Activated naive CD4-positive, alpha-beta T cell treated with Interleukin-2 at 50 U/mL for 16 hours (primary cell): ENCODE measurements around the gene OR52A1.

Experiments
- DNase-seq: peaks from one replicate; pipeline ENCODE4 v3.0.0-alpha.2; 2020

OR52A1 gene

DNA sequence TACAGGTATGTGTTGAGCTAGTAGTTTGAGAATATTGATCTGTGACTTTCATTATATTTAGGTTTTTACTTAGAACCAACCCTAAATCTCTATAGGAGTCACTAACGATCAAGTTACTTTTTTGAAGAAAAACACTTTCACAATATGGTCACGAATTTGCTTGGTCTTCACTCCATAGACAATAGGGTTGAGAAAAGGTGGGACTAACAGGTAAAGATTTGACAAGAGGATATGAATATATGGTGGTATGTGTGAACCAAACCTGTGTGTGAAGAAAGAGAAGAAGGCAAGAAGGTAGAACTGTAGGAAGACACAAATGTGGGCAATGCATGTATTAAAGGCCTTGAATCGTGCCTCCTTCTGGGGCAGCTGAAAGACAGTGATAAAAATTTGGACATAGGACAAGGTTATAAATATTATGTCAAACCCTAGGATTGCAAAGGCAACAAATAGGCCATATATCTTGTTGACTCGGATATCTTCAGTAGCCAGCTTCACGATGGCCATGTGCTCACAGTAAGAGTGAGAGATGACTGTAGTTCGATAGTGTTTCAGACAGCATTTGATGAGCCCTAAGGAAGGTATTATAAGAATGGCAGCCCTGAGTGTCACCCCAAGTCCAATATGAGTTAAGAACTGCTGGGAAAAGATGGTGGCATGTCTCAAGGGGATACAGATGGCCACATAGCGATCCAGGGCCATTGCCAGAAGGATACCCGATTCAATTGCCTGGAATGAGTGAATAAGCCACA is 22.8 kb downstream of the OR52A1 start:
- no peak for DNase-seq

DNA sequence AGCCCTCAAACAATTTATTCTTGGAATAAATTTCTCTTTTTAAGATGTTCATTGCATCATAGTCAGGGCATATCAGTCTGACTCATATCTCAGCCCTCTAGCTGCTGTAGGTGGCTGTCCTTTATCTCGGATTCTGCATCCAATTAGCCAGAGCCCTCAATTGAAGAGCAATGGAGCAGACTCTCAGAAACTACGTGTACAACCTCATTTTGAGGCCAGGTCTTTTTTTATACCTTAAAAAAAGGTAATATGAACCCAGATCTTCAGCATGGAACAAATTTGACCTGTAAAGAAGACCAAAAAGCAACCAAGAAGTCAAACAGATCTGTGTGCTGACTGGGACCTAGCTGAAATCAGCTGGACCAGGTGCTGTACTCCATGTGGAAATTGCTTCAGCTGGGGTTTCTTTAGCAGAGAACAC is 25.1 kb downstream of the OR52A1 start:
- no peak for DNase-seq

DNA sequence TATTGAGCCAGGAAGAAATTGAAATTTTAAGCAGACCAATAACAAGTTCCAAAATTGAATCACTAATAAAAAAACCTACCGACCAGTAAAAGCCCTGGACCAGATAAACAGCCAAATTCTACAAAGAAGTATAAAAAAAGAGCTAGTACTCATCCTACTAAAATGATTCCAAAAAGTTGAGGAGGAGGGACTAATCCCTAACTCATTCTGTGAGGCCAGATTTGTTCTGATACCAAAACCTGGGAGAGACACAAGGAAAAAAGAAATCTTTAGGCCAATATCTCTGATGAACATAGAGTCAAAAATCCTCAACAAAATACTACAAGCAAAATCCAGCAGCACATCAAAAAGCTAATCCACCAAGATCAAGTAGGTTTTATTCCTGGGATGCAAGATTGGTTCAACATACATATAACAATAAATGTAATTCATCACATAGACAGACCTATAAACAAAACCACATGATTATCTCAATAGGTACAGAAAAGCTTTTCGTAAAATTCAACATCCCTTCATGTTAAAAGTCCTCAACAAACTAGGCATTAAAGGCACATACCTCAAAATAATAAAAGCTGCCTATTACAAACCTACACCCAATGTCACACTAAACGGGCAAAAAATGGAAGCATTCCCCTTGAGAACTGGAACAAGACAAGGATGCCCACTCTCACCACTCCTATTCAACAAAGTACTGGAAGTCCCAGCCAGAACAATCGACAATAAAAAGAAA is 29.5 kb downstream of the OR52A1 start:
- DNase-seq: no peak

DNA sequence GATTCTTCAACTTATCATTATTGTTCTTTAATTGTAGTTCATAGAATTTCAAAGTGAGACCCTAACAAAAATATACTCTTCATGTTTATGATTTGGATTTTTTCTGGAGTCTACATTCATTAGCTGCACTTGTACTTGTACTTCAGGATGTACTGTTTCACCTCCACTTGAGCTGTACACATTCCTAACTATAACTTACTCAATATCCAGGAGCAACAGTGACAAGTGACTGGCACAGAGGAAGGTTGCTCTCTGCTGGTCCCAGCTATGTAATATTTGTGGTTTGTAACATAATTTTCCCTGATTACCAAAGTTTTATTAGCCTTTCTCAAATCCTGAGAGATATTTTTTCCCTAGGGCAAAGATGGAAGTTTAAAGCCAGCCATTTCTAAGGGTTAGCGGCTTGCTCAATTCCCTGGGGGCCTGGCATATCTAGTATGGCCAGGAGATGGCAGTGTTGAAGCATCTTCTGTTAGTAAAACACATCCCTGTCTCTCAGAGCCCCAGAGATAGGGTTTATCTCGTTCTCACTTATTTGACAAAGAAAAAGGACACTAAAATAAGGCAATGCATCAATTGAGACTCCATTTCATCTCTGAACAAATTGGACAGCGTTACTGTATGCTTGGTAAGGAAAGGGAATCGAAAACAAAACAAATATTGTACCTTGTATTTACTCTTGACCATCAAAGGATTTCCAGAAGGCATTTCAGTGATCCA is 30.6 kb downstream of the OR52A1 start:
- DNase-seq: peak; percentile 40

DNA sequence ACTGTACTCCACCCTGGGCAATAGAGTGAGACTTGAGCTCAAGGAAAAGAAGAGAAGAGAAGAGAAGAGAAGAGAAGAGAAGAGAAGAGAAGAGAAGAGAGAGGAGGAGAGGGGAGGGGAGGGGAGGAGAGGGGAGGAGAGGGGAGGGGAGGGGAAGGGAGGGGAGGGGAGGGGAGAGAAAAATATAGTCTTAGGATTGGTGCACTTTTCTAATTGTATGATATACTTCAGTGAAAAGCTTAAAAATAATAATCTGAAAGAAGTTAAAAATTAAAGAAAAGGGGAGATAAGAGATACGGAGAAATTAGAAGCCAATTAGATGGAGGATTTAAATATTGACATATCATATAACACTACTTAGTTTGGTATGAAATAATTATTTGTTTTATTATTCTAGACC is 35.7 kb downstream of the OR52A1 start:
- DNase-seq: no peak

DNA sequence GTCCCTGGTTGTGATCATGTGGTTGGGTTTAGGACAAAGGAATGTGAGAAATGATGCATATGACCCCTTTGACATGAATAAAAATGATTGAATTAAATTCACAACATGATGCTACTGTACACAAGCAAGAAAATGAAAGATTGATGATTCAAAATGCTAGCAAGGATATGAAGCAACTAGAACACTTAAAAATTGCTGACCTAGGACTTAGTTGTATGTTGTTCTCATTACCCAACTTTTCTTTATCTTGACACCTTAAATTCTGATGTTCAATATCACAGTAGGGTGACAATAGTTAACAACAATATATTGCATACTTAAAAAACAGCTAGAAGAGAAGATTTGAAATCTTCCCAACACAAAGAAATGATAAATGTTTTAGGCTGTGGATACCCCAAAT is 37.0 kb downstream of the OR52A1 start:
- DNase-seq: no peak

DNA sequence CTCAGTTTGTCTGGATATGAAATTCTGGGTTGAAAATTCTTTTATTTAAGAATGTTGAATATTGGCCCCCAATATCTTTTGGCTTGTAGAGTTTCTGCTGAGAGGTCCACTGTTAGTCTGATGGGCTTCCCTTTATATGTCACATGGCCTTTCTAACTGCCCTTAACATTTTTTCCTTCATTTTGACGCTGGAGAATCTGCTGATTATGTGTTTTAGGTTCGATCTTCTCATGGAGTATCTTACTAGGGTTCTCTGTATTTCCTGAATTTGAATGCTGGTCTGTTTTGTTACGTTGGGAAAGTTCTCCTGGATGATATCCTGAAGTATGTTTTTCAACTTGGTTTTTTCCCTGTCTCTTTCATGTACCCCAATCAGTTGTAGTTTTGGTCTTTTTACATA is 39.2 kb downstream of the OR52A1 start:
- no peak for DNase-seq

DNA sequence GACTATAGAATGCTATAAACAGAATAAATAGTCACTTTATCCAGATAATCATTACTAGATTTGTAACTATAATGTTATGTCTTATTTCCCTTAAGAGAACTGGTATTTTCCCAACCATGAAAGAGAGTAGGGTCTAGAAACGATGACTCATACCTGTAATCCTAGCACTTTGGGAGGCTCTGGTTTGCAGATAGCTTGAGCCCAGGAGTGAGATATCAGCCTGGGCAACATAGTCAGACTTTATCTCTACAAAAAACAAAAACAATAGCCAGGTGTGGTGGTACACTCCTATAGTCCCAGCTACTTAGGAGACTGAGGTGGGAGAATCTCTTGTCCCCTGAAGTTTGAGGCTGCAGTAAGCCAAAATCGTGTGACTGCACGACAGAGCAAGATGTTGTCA is 47.3 kb downstream of the OR52A1 start:
- DNase-seq: no peak

DNA sequence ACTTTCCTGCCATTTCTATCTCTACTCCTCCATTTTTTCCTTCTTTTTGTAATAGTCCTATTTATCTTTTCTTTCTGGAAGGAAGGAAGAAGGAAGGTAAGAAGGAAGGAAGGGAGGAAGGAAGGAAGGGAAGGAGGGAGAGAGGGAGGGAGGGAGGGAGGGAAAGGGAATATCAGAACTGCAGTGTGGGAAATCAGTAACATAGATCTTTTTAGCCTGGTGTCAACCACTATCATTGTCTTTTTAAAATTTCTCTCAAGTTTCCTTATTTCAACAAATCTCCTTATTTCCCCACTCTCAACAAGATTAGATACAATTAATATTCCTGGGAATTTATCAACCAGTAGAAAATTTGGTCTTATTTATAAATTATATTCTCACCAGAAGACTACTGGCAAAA is 51.5 kb downstream of the OR52A1 start:
- no peak for DNase-seq

DNA sequence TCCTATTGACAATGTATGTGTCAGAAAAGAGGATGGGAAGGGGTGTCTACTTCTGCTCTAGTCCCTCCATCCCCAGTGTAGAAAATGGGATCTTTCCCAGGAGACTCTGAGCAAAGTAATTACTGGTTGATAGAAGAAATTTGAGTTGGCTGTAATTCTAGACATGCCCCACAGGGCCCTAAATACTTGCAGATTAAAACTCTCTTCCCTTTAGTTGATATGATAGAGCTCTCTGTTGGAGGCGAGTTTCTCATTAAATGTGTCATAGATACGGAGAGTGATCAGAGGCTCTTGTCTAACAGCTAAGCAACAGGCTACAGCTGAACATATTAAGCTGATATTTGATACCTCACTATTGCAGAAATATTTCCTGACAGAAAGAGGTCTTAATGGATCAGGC is 52.3 kb downstream of the OR52A1 start:
- no peak for DNase-seq

DNA sequence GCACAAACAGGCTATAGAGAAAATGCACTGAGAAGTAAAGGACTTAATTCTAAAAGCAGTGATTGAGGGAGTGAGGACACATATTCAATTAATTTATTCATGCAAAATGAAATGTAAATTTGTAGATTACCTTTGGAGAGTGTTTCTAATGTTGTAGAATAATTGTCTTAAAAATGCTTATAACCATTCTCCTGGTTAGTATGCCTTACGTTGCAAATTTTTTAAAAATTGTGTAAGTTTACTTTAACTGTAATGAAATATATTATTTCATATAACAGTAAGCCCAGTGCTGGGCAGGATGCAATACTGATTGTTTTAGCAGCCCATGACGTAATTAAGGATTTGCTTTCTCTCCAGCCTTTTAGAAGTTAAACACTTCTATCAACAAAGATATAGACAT is 58.5 kb downstream of the OR52A1 start:
- no peak for DNase-seq
